ENCODE data around the gene TTC34.

Gene TTC34

GRCh38 chr1:2636733-2637132, 164.8 kb downstream of the TTC34 start:
- no peak for TF ChIP-seq CTCF (IDR thresholded peaks at IDR 0.05; ENCODE audit: low read depth, low read length, missing control alignments)
- no peak for DNase-seq (ENCODE audit: extremely low read depth, low read depth)
- H3K4me3 ChIP-seq (replicated peaks; ENCODE audit: low read depth, low read length) = no peak overlapping the region

GRCh38 chr1:2635361-2636010, 166.0 kb downstream of the TTC34 start:
- TF ChIP-seq CTCF (IDR thresholded peaks at IDR 0.05; ENCODE audit: low read depth, low read length, missing control alignments) = no peak
- no peak for DNase-seq (ENCODE audit: extremely low read depth, low read depth)
- H3K4me3 ChIP-seq (replicated peaks; ENCODE audit: low read depth, low read length) = no peak overlapping the region

GRCh38 chr1:2633936-2634491, 167.5 kb downstream of the TTC34 start:
- no peak overlapping the region for H3K4me3 ChIP-seq (replicated peaks; ENCODE audit: low read depth, low read length)
- no peak for DNase-seq (ENCODE audit: extremely low read depth, low read depth)
- TF ChIP-seq CTCF (IDR thresholded peaks at IDR 0.05; ENCODE audit: low read depth, low read length, missing control alignments) = no peak

DNA sequence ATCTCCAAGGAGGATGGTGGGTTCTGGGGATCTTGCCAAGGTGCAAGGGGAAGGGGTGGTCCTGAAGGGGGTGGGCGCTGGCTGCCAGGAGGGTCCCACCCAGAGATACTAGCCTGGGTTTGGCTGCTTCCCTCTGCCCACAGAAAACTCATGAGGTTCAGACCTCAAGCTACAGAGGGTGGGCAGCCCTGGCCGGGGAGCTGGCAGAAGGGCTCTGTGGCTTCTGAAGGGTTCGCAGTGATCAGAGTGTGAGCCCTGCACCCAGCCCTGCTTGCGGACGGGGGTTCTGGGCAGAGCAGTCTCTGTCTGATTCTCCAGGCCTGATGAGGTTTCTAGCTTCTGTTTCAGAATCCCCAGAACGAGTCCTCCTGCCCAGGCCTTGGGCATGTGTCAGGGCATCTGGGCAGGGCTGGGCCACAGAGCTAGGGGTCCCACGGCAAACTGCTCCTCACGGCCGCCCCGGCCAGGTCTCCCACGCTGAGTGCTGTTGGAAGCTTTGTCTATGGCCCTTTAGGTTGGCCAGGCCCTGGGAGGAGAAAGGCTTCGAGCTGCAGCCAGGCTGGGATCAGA, 168.0 kb downstream of the TTC34 start:
- no peak overlapping the region for H3K4me3 ChIP-seq (replicated peaks; ENCODE audit: low read depth, low read length)
- no peak for TF ChIP-seq CTCF (IDR thresholded peaks at IDR 0.05; ENCODE audit: low read depth, low read length, missing control alignments)
- no peak for DNase-seq (ENCODE audit: extremely low read depth, low read depth)

DNA sequence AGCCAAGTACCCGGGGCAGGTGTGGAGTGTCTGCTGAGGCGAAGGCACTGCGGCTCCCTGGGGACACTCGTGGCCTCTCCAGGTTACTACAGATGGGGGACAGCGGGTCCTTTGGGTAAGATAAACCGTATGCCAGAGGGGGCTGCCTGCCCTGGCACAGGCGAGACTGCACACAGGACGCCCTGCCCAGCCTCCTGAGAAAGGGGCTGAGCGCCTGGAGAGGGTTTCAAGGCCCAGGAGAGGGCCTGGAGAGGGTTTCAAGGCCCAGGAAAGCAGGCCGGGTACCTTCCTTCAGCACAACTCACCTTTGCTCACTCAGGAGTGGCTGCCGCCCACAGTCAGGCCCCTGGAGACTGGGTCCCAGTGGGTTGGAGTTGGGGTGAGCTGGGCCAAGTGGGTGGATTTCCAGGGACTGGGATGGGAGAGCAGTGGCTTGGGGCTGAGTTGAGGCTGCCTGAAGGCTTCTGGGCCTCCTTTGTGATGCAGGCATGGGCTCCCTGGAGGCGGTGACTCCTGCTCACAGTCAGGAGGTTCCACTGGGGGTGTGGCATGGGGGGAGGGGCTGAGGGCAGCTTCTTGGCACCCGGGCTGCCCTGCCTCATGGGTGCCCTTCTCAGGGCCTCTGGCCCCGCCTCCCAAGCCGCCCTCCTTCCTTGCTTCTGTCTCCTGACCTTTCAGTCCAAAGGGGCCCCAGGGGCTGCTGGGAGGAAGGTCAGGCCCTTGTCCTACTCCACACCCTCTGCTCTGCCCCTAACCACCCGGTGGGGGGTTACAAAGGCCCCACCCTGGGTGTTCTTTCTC, 168.7 kb downstream of the TTC34 start, which contains the start of gene MMEL1:
Gene MMEL1 (minus strand): TSS at position 456 of the 801 bp plus-strand sequence. CDS start 3,532 bp downstream, outside the sequence.
- DNase-seq (ENCODE audit: extremely low read depth, low read depth) = no peak
- no peak for TF ChIP-seq CTCF (IDR thresholded peaks at IDR 0.05; ENCODE audit: low read depth, low read length, missing control alignments)
- no peak within 1 kb of the TSS for H3K4me3 ChIP-seq (replicated peaks; ENCODE audit: low read depth, low read length)

GRCh38 chr1:2632051-2632430, 169.5 kb downstream of the TTC34 start:
- TF ChIP-seq CTCF (IDR thresholded peaks at IDR 0.05; ENCODE audit: low read depth, low read length, missing control alignments) = no peak
- no peak overlapping the region for H3K4me3 ChIP-seq (replicated peaks; ENCODE audit: low read depth, low read length)
- no peak for DNase-seq (ENCODE audit: extremely low read depth, low read depth)
